Right atrium auricular region (tissue), 2 donors: ENCODE data around the gene ARID3A. TPM values are rescaled to one million over a fixed set of nuclear protein-coding genes. Genes with fewer than 3 reads are reported as not detected.

Source experiments
- DNase-seq: peaks from one replicate; pipeline ENCODE4 v3.0.0-alpha.2; 2019; ENCODE audit warnings: low spot score
- H3K27ac ChIP-seq, 2 donors: fragments of 200-600 bp; sonication (generic); 1 replicate in 1 of 2; 2 replicates in 1 of 2; pipeline ENCODE4 v1.5.1; 2016 to 2019
- H3K27me3 ChIP-seq, 2 donors: fragments of 200-600 bp; sonication (generic); one replicate each; pipeline versions ENCODE4 v1.5.1 to v1.6.0; 2017 to 2019
- H3K36me3 ChIP-seq: fragments of 200-600 bp; sonication (generic); one replicate; pipeline ENCODE4 v1.5.1; 2016
- H3K4me1 ChIP-seq, 2 donors: fragments of 200-600 bp; sonication (generic); one replicate each; pipeline versions ENCODE4 v1.5.1 to v1.6.0; 2017 to 2019
- H3K4me3 ChIP-seq, 2 donors: fragments of 200-600 bp; sonication (generic); 1 replicate in 1 of 2; 2 replicates in 1 of 2; pipeline ENCODE4 v1.5.1; 2017 to 2019; ENCODE audit warnings: mild to moderate bottlenecking in 1 of 2, moderate library complexity in 1 of 2
- H3K9me3 ChIP-seq, 2 donors: fragments of 200-600 bp; sonication (generic); one replicate each; pipeline ENCODE4 v1.5.1; 2019
- total RNA-seq, 2 donors: library from RNA; depleted of rRNA; stranded (reverse); fragments of >200 nt; gene quantifications; one replicate each; pipeline ENCODE4 v1.1.0, GENCODE V29; 2016
- TF ChIP-seq, protein P1 (sequence below), 2 donors: fragments of 200-600 bp; sonication (generic); IDR thresholded peaks; one replicate each; pipeline ENCODE4 v1.5.1; 2019; ENCODE audit warnings: antibody characterized with exemption in 2 of 2

ARID3A gene
- total RNA-seq, 2 donors from 2014 or later = 1.7 to 3.4 TPM

DNA sequence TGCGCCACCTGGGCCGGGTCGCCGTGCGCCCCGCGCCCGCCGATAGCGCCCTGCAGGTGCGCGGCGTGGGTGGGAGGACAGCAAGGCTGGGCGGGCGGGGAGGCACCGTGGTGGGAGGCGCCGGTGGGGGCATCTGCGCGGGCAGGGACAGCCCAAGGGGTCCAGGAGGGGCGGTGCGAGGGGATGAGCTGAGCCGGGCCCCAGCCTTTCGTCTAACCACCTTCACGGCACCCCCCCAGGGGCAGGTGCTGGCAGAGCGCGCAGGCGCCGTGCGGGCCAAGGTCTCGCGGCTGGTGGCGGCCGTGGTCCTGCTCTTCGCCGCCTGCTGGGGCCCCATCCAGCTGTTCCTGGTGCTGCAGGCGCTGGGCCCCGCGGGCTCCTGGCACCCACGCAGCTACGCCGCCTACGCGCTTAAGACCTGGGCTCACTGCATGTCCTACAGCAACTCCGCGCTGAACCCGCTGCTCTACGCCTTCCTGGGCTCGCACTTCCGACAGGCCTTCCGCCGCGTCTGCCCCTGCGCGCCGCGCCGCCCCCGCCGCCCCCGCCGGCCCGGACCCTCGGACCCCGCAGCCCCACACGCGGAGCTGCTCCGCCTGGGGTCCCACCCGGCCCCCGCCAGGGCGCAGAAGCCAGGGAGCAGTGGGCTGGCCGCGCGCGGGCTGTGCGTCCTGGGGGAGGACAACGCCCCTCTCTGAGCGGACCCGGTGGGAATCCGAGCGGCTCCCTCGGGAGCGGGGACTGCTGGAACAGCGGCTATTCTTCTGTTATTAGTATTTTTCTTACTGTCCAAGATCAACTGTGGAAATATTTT, 5.6 kb upstream of the ARID3A start:
- Histone ChIP-seq H3K9me3 (no peaks in the 10 kb centered on the region), H3K27ac (no peak overlapping the region), H3K36me3 (no peaks in the 10 kb centered on the region), H3K4me3 (peak overlapping the region in 1 of 2 donors; percentile 22), H3K27me3 (peaks cover 18 to 38% of the 10 kb centered on the region in 2 donors), H3K4me1 (peaks cover 0 to 55% of the 10 kb centered on the region in 2 donors)
- TF ChIP-seq, protein P1, sequence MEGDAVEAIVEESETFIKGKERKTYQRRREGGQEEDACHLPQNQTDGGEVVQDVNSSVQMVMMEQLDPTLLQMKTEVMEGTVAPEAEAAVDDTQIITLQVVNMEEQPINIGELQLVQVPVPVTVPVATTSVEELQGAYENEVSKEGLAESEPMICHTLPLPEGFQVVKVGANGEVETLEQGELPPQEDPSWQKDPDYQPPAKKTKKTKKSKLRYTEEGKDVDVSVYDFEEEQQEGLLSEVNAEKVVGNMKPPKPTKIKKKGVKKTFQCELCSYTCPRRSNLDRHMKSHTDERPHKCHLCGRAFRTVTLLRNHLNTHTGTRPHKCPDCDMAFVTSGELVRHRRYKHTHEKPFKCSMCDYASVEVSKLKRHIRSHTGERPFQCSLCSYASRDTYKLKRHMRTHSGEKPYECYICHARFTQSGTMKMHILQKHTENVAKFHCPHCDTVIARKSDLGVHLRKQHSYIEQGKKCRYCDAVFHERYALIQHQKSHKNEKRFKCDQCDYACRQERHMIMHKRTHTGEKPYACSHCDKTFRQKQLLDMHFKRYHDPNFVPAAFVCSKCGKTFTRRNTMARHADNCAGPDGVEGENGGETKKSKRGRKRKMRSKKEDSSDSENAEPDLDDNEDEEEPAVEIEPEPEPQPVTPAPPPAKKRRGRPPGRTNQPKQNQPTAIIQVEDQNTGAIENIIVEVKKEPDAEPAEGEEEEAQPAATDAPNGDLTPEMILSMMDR (IDR thresholded peaks at IDR 0.05) = no peak
- DNase-seq = no peak

DNA sequence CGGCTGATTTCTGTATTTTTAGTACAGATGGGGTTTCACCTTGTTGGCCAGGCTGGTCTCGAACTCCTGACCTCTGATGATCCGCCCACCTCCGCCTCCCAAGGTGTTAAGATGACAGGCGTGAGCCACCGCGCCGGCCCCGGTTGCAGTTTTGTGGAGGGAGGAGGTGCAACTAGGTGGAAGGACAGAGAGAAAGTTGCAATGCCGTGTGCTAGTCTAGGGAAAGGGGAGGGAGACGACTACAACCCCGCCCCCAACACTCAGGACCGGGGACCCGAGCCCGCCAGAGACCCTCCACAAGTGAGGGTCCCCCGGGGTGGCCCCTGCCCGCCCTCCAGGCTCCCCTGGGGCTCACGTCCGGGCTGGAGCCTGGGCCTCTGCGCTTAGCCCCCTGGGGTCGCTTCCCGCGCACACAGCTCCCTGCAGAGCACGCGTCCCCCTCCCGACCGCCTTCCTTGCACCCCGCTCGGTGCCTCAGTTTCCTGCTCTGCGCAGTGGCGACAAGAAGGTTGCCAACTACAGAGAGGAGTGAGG, 1.2 kb upstream of the ARID3A start:
- Histone ChIP-seq H3K27me3 (peaks cover 6 to 13% of the 10 kb centered on the region in 2 donors), H3K27ac (peak overlapping the region in 1 of 2 donors; percentile 89), H3K4me1 (peaks cover 0 to 44% of the 10 kb centered on the region in 2 donors), H3K36me3 (no peaks in the 10 kb centered on the region), H3K9me3 (no peaks in the 10 kb centered on the region), H3K4me3 (peak overlapping the region; percentile 76 to 94)
- TF ChIP-seq, protein P1 (IDR thresholded peaks at IDR 0.05) = no peak
- no peak for DNase-seq

DNA sequence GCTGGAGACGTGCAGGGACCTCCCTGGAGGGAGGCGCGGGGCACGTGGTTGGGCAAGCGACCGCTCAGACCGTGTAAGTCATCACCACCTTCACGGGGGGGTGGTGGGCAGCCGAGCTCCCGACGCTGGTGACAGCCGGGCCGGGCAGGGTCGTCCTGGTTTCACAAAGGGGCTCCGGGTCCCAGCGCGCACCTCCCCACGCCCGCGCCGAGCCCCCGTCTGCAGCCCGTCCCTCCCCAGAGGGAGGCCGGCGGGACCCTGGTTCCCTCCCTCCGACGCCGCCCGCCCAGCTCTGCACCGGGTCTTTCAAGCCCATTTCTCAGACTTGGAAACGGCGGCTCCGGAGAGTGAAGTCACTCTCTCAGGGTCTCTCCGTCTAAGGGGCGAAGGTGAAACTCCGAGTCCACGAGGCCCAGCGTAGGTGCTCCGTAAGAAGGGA, 729 bp upstream of the ARID3A start:
- TF ChIP-seq, protein P1 (IDR thresholded peaks at IDR 0.05) = no peak
- Histone ChIP-seq H3K9me3 (no peaks in the 10 kb centered on the region), H3K27me3 (peaks cover 2 to 9% of the 10 kb centered on the region in 2 donors), H3K36me3 (no peaks in the 10 kb centered on the region), H3K4me1 (peaks cover 0 to 39% of the 10 kb centered on the region in 2 donors), H3K27ac (peak overlapping the region; percentile 80 to 89), H3K4me3 (peak overlapping the region; percentile 76 to 94)
- no peak for DNase-seq

DNA sequence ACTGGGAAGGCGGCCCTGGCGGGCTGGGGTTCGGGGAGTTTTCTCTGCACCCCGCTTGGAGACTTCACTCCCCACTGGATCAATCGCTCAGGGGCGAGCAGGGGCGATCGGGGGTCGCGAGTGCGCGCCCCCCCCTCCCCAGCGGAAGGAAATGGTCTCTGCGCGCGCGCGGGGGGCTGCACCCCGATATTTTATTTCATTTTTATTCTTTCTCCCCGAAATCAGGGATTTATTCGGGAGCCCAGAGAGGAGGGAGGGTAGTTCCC, 421 bp downstream of the ARID3A start:
- Histone ChIP-seq H3K4me1 (peaks cover 0 to 33% of the 10 kb centered on the region in 2 donors), H3K27me3 (peaks cover 0 to 2% of the 10 kb centered on the region in 2 donors), H3K9me3 (no peaks in the 10 kb centered on the region), H3K27ac (peak overlapping the region; percentile 80 to 89), H3K4me3 (peak overlapping the region; percentile 76 to 94), H3K36me3 (no peaks in the 10 kb centered on the region)
- TF ChIP-seq, protein P1 (IDR thresholded peaks at IDR 0.05) = no peak
- DNase-seq = no peak

DNA sequence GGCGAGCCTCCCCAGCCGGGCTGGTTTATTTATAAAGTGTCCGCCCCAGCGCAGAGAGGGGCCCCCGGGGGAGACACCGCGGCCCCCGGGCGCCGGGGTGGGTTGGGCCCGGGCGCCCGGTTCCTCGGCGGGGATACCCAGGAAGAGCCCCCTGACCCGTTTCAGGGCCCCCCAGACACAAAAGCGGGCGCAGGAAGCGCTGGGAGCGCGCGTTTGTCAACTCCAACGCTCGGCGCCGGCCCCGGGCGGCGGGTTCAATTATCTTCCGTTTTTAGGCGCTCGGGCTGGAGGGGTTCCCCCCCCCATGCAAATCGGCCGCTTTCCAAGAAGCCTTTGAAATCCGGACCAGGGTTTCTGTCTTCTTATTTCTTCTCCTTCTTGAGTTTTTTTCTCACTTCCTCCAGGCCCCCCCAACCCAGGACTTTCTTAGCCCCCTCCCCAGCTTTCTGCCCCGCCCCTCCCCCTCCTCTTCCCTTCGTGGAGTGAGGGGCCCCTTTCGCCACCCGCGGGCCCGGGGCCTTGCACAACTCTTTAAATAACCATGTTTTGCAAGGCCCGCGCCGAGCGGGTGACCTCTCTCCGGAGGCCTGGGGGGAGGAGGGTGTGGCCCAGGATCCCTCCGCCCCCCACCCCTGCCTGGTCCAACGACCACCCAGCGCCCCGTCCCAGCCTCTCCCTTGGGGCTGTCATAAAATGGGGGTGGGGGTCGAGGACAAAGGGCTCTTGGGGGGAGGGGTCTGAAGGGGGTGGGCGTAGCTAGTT, 935 bp downstream of the ARID3A start:
- Histone ChIP-seq H3K9me3 (no peaks in the 10 kb centered on the region), H3K4me1 (peaks cover 0 to 33% of the 10 kb centered on the region in 2 donors), H3K27me3 (no peaks in the 10 kb centered on the region), H3K36me3 (no peaks in the 10 kb centered on the region), H3K27ac (peak overlapping the region; percentile 80 to 89), H3K4me3 (peak overlapping the region; percentile 76 to 94)
- TF ChIP-seq, protein P1 (IDR thresholded peaks at IDR 0.05) = no peak
- peak; percentile 84 for DNase-seq
